Adrenal gland (tissue), 5 donors: ENCODE data around the gene ZBP1.

Experiments used
- POLR2A ChIP-seq, 2 donors: fragments of 450-650 bp; IDR thresholded peaks; one replicate each; pipeline ENCODE4 v1.6.1; 2017; ENCODE audit warnings: antibody characterized with exemption in 2 of 2, mild to moderate bottlenecking in 2 of 2, moderate library complexity in 1 of 2
- TF ChIP-seq, protein P1 (sequence below), 6 experiments: fragments of 450-650 bp in 4 of 6; fragments of 200-600 bp in 2 of 6; sonication (generic) in 1 of 6; IDR thresholded peaks; 1 replicate in 5 of 6; 2 replicates in 1 of 6; pipeline versions ENCODE4 v1.5.1 to v1.8.0; 2016 to 2021; ENCODE audit warnings: antibody characterized with exemption in 6 of 6, mild to moderate bottlenecking in 2 of 6, moderate library complexity in 1 of 6
- donor health status: DM: no; HTN: no; CAD: no.

DNA sequence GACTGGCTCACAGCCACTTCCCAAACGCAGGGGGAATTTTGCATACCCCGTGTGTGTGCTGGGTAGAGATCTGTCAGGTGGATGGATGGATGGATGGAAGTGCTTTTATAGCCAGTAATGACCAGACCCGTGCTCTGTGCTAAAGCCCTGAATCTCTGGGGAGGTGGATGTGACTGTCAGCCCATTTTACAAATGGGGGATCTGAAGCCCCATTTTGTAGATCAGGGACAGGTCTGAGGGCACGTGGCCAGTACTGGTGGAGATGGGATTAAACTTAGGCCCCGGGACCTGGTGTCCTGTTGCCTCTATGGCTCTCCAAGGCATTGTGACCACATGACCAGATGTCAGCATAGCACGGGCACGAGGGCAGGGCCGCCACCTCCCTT lies 38.2 kb upstream of the ZBP1 start:
- TF ChIP-seq, protein P1, sequence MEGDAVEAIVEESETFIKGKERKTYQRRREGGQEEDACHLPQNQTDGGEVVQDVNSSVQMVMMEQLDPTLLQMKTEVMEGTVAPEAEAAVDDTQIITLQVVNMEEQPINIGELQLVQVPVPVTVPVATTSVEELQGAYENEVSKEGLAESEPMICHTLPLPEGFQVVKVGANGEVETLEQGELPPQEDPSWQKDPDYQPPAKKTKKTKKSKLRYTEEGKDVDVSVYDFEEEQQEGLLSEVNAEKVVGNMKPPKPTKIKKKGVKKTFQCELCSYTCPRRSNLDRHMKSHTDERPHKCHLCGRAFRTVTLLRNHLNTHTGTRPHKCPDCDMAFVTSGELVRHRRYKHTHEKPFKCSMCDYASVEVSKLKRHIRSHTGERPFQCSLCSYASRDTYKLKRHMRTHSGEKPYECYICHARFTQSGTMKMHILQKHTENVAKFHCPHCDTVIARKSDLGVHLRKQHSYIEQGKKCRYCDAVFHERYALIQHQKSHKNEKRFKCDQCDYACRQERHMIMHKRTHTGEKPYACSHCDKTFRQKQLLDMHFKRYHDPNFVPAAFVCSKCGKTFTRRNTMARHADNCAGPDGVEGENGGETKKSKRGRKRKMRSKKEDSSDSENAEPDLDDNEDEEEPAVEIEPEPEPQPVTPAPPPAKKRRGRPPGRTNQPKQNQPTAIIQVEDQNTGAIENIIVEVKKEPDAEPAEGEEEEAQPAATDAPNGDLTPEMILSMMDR (IDR thresholded peaks at IDR 0.05) = no peak
- no peak for TF ChIP-seq POLR2A (IDR thresholded peaks at IDR 0.05)
